HG02852 (cell line): Measurements from ENCODE around the gene POMGNT1.

Experiments
- ATAC-seq: cut with Tn5 transposase; IDR thresholded peaks from one replicate; pipeline ENCODE4 v1.9.1; 2021; ENCODE audit warnings: mild to moderate bottlenecking, moderate library complexity; ENCODE audit not compliant: unreplicated experiment

POMGNT1 gene

GRCh38 chr1:46211051-46211450, 12.8 kb upstream of the POMGNT1 start:
- ATAC-seq: no peak

- no peak for ATAC-seq
Measured at GRCh38 chr1:46210561-46210960, 12.3 kb upstream of the POMGNT1 start.

GRCh38 chr1:46206399-46206798, 8.2 kb upstream of the POMGNT1 start:
- no peak for ATAC-seq

GRCh38 chr1:46205791-46206190, 7.6 kb upstream of the POMGNT1 start:
- ATAC-seq: no peak

- no peak for ATAC-seq
Measured at GRCh38 chr1:46205141-46205540, 6.9 kb upstream of the POMGNT1 start.

- ATAC-seq: no peak
Measured at GRCh38 chr1:46204406-46204742, 6.1 kb upstream of the POMGNT1 start.

GRCh38 chr1:46203738-46204405, 5.6 kb upstream of the POMGNT1 start:
- ATAC-seq: no peak

GRCh38 chr1:46199233-46199749, 1.1 kb upstream of the POMGNT1 start:
- no peak for ATAC-seq

GRCh38 chr1:46197560-46197963, 672 bp downstream of the POMGNT1 start:
- ATAC-seq: no peak

- no peak for ATAC-seq
Measured at GRCh38 chr1:46196609-46197008, 1.6 kb downstream of the POMGNT1 start.

GRCh38 chr1:46194641-46195193, 3.5 kb downstream of the POMGNT1 start:
- ATAC-seq: no peak

GRCh38 chr1:46193984-46194570, 4.2 kb downstream of the POMGNT1 start:
- no peak for ATAC-seq

GRCh38 chr1:46193285-46193684, 4.9 kb downstream of the POMGNT1 start:
- ATAC-seq: no peak

GRCh38 chr1:46192171-46192570, 6.1 kb downstream of the POMGNT1 start:
- no peak for ATAC-seq

- ATAC-seq: no peak
Measured at GRCh38 chr1:46191033-46191701, 7.1 kb downstream of the POMGNT1 start.

- ATAC-seq: no peak
Measured at GRCh38 chr1:46190539-46190938, 7.7 kb downstream of the POMGNT1 start.

- no peak for ATAC-seq
Measured at GRCh38 chr1:46188295-46189030, 9.8 kb downstream of the POMGNT1 start.

- no peak for ATAC-seq
Measured at GRCh38 chr1:46187106-46187869, 10.9 kb downstream of the POMGNT1 start.

- ATAC-seq: no peak
Measured at GRCh38 chr1:46186076-46186475, 12.2 kb downstream of the POMGNT1 start.

- no peak for ATAC-seq
Measured at GRCh38 chr1:46184920-46185658, 13.1 kb downstream of the POMGNT1 start.
